ENCODE results near the gene ABCC4.

The ABCC4 gene

DNA sequence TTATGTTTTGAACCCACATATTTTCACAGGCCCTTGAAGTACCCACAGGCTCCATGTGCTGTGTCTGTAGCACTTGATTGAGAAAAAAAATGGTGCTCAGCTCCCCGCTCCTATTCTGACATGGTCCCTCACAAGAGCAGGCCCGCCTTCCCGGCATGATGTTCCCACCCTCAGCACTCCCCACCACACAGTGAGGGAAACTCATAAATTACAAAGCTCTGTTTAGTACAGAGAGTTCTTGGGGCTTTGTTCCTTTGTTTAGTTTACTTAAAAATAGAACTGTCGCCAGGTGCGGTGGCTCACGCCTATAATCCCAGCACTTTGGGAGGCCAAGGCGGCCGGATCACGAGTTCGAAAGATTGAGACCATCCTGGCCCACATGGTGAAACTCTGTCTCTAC is 25.9 kb upstream of the ABCC4 start:
- no peak overlapping the region for H3K4me2 ChIP-seq (ENCODE audit: low read length)
- H3K36me3 ChIP-seq (replicated peaks; ENCODE audit: low read depth, low read length): no peaks in the 10 kb centered on the region
- H3K27me3 ChIP-seq (ENCODE audit: low read depth, low read length): no peaks in the 10 kb centered on the region; the same call in 1 of the 2 replicates
- H3K9ac ChIP-seq (ENCODE audit: low read length): no peak overlapping the region
- H3K9me3 ChIP-seq (ENCODE audit: insufficient read depth, low read length): no peaks in the 10 kb centered on the region
- H2AFZ ChIP-seq (ENCODE audit: low read depth, low read length): no peak overlapping the region
- H3K4me1 ChIP-seq (ENCODE audit: low read length): no peaks in the 10 kb centered on the region
- H4K20me1 ChIP-seq (ENCODE audit: insufficient read depth, low read length): no peaks in the 10 kb centered on the region
- H3K4me3 ChIP-seq (ENCODE audit: low read length): no peak overlapping the region
- no peak for TF ChIP-seq EZH2phosphoT487 (IDR thresholded peaks at IDR 0.05; ENCODE audit: low read depth)
- TF ChIP-seq, protein P1, sequence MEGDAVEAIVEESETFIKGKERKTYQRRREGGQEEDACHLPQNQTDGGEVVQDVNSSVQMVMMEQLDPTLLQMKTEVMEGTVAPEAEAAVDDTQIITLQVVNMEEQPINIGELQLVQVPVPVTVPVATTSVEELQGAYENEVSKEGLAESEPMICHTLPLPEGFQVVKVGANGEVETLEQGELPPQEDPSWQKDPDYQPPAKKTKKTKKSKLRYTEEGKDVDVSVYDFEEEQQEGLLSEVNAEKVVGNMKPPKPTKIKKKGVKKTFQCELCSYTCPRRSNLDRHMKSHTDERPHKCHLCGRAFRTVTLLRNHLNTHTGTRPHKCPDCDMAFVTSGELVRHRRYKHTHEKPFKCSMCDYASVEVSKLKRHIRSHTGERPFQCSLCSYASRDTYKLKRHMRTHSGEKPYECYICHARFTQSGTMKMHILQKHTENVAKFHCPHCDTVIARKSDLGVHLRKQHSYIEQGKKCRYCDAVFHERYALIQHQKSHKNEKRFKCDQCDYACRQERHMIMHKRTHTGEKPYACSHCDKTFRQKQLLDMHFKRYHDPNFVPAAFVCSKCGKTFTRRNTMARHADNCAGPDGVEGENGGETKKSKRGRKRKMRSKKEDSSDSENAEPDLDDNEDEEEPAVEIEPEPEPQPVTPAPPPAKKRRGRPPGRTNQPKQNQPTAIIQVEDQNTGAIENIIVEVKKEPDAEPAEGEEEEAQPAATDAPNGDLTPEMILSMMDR (IDR thresholded peaks at IDR 0.05; ENCODE audit: low read depth, low read length): no peak
- no peak overlapping the region for H3K27ac ChIP-seq (ENCODE audit: low read length)
- H3K79me2 ChIP-seq (ENCODE audit: low read length): no peaks in the 10 kb centered on the region

DNA sequence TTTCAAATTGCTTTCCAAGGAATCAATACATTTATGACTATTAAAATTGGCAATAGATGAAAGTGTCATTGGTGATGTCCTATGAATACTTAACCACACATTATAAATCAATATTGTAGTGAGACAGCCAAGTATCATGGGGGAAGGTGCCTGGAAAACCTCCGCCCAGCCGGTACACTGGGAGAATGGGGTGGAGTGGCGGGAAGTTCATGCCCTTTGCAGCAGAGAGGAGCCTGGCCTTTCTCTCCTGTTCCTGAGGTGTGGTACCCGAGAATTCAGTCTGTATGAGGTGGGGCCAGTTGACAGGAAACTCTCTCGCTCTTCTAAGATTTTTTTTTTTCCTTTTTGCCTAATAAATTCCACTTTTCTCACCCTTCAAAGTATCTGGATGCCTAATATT is 25.4 kb upstream of the ABCC4 start:
- no peak for TF ChIP-seq EZH2phosphoT487 (IDR thresholded peaks at IDR 0.05; ENCODE audit: low read depth)
- TF ChIP-seq, protein P1 (IDR thresholded peaks at IDR 0.05; ENCODE audit: low read depth, low read length): no peak
- Histone ChIP-seq H3K9ac (ENCODE audit: low read length) (no peak overlapping the region), H3K36me3 (replicated peaks; ENCODE audit: low read depth, low read length) (no peaks in the 10 kb centered on the region), H3K9me3 (ENCODE audit: insufficient read depth, low read length) (no peaks in the 10 kb centered on the region), H3K27me3 (ENCODE audit: low read depth, low read length) (no peaks in the 10 kb centered on the region; the same call in 1 of the 2 replicates), H2AFZ (ENCODE audit: low read depth, low read length) (no peak overlapping the region), H3K4me3 (ENCODE audit: low read length) (no peak overlapping the region), H3K4me1 (ENCODE audit: low read length) (no peaks in the 10 kb centered on the region), H4K20me1 (ENCODE audit: insufficient read depth, low read length) (no peaks in the 10 kb centered on the region), H3K79me2 (ENCODE audit: low read length) (no peaks in the 10 kb centered on the region), H3K27ac (ENCODE audit: low read length) (no peak overlapping the region), H3K4me2 (ENCODE audit: low read length) (no peak overlapping the region)

DNA sequence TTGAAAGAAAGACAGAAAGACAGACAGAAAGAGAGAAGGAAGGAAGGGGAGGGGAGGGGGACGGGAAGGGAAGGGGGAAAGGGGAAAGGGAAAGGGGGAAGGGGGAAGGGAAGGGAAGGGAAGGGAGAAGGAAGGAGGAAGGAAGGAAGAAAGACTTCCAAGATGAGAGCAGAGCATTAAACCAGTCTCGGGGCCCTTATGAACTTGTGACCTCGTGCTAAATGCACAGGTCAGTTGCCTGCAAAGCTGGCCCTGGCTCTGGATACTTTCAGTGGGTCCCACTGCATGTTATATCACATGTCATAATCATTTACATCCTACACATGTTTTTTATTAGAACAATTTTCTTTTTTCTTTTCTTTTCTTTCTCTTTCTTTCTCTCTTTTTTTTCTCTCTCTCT is 24.2 kb upstream of the ABCC4 start:
- Histone ChIP-seq H3K36me3 (replicated peaks; ENCODE audit: low read depth, low read length) (no peaks in the 10 kb centered on the region), H3K4me2 (ENCODE audit: low read length) (no peak overlapping the region), H3K9me3 (ENCODE audit: insufficient read depth, low read length) (no peaks in the 10 kb centered on the region), H2AFZ (ENCODE audit: low read depth, low read length) (no peak overlapping the region), H3K27me3 (ENCODE audit: low read depth, low read length) (no peaks in the 10 kb centered on the region; the same call in 1 of the 2 replicates), H3K9ac (ENCODE audit: low read length) (no peak overlapping the region), H3K27ac (ENCODE audit: low read length) (no peak overlapping the region), H4K20me1 (ENCODE audit: insufficient read depth, low read length) (no peaks in the 10 kb centered on the region), H3K4me1 (ENCODE audit: low read length) (no peaks in the 10 kb centered on the region), H3K4me3 (ENCODE audit: low read length) (no peak overlapping the region), H3K79me2 (ENCODE audit: low read length) (no peaks in the 10 kb centered on the region)
- TF ChIP-seq EZH2phosphoT487 (IDR thresholded peaks at IDR 0.05; ENCODE audit: low read depth): no peak
- TF ChIP-seq, protein P1 (IDR thresholded peaks at IDR 0.05; ENCODE audit: low read depth, low read length): no peak

DNA sequence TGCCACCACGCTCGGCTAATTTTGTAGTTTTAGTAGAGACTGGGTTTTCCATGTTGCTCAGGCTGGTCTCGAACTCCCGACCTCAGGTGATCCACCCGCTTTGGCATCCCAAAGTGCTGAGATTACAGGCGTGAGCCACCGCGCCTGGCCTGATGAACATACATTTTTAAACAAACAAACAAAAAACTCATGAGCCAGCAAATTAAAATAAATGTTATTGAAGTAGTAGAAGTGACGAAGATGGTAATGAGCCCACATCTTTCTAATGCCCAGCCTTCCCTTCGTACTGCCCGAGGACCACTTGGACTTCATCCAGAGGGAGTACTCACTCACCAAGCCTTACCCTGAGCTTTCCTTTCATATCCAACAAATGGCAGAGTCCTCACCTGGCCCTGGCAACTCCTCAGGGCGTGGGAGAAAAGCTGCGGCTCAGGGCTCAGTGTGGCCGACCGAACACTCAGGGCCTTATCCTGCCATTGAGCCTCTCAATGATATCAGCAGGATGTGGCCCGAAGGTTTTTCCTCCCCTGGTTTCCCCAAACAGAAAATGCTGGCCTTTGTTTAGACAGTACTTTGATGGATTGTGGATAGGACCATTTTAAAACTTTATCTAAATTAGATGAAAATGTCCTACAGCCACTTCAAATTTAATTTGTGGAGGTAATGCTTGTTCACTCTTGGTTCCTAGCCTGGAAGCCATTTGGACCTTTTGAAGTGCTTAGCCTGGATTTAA is 22.8 kb upstream of the ABCC4 start:
- Histone ChIP-seq H3K79me2 (ENCODE audit: low read length) (no peaks in the 10 kb centered on the region), H3K4me1 (ENCODE audit: low read length) (no peaks in the 10 kb centered on the region), H3K27me3 (ENCODE audit: low read depth, low read length) (no peaks in the 10 kb centered on the region; the same call in 1 of the 2 replicates), H3K9ac (ENCODE audit: low read length) (no peak overlapping the region), H3K36me3 (replicated peaks; ENCODE audit: low read depth, low read length) (no peaks in the 10 kb centered on the region), H3K4me2 (ENCODE audit: low read length) (no peak overlapping the region), H3K4me3 (ENCODE audit: low read length) (no peak overlapping the region), H4K20me1 (ENCODE audit: insufficient read depth, low read length) (no peaks in the 10 kb centered on the region), H3K9me3 (ENCODE audit: insufficient read depth, low read length) (no peaks in the 10 kb centered on the region), H2AFZ (ENCODE audit: low read depth, low read length) (no peak overlapping the region), H3K27ac (ENCODE audit: low read length) (no peak overlapping the region)
- TF ChIP-seq, protein P1 (IDR thresholded peaks at IDR 0.05; ENCODE audit: low read depth, low read length): no peak
- TF ChIP-seq EZH2phosphoT487 (IDR thresholded peaks at IDR 0.05; ENCODE audit: low read depth): no peak
